HG03097 (cell line): ENCODE results near the gene NME1.
A peak's percentile ranks its signal among the peaks of the same experiment; 100 is the strongest.
"Not testable (repeated sequence)": the region's sequence is repeated elsewhere in the genome, so short reads cannot be mapped to it uniquely, and the experiment has no call there.

Source experiments
- ATAC-seq: cut with Tn5 transposase; IDR thresholded peaks from one replicate; pipeline ENCODE4 v1.9.1; 2021; ENCODE audit not compliant: unreplicated experiment, low FRiP score

NME1 gene

DNA sequence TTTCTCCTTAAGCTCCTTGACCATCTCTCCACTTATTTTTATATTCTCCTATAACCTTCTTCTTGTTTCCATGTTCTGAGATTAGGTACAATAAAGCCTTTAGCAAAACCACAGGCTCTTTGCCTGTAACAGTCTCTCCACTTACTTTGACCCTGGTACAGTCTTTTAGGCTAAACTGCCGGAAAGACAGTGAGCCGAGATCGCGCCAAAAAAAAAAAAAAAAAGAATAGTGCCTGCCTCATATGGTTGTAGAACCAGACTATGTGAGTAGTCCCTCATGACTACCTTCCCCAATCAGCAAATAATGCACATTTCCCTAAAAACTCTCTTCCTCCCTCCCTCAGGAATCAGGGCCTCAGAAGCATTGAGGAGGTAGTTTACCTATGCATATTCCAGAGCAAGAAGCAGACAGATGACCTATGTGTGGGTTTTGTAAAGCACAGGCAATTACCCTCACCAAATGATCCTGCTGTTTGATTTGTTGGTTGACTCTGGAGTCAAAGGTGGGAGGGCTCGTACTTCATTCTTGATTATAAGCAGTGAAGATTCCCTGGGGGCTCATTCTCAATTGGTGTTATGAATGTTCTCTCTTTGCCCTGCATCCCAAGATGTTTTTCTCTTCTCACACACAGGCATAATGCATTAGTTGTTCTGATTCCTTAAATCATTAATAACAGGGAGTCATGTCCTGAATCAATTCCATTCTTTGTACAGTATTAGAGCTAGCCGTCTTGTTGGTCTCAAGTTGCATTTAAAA lies 8.9 kb upstream of the NME1 start:
- no peak for ATAC-seq

DNA sequence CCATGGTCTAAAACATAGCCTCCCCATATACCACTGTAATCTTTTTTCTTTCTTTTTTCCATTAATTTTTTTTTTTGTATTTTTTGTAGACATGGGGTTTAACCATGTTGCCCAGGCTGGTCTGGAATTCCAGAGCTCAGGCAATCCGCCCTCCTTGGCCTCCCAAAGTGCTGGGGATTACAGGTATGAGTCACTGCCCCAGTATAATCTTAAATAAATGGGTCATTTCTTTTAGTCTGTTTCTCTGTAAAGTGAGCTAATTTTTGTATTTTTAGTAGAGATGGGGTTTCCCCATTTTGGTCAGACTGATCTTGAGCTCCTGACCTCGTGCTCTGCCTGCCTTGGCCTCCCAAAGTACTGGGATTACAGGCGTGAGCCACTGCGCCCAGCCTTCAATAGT lies 5.7 kb upstream of the NME1 start:
- no peak for ATAC-seq

DNA sequence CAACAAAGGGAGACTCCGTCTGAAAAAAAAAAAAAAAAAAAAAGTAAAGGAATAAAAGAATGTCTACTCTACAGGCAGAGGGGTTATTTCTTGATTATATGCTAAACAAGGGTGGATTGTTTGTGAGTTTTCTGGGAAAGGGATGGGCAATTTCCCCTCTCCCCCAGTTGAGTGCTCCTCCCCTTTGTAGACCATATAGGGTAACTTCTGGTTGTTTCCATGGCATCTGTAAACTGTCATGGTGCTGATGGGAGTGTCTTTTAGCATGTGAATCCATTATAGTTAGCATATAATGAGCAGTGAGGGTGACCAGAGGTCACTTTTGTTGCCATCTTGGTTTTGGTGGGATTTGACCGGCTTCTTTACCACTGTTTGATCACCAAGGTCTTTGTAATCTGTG lies 4.2 kb upstream of the NME1 start:
- no peak for ATAC-seq

DNA sequence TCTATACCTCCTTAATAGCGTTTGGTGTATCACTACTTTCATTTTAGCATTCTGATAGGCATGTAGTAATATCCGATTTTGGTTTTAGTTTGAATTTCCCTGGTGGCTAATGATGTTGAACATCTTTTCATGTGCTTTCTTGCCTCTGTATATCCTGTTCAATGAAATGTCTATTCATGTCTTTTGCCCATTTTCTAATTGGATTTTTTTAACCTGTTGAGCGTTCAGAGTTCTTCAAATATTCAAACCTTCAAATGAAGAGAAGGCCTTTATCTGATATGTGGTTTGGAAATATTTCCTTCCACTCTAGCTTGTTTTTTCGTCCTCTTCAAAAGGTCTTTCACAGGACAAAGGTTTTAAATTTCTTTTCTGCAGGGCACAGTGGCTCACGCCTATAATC lies 2.4 kb upstream of the NME1 start:
- no peak for ATAC-seq

DNA sequence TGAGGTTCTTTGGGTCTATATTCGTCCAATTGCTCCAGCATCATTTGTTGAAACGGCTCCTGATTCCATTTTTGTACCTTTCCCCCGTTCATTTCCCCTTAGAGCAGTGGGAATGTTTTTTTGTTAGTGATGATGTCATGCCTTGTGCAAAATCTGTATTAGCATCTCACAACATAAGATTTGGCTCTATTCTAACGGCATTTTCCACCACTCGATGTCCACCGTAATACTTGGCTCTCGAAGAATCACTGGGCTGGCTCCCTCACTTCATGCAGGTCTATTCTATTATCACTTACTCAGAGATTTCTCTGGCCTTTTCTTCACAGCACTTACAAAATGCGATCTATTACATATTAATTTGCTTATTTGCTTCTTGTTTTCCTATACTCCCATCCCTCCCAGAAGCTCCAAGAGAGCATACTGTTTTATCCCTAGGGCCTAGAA lies 571 bp upstream of the NME1 start:
- ATAC-seq: no peak

DNA sequence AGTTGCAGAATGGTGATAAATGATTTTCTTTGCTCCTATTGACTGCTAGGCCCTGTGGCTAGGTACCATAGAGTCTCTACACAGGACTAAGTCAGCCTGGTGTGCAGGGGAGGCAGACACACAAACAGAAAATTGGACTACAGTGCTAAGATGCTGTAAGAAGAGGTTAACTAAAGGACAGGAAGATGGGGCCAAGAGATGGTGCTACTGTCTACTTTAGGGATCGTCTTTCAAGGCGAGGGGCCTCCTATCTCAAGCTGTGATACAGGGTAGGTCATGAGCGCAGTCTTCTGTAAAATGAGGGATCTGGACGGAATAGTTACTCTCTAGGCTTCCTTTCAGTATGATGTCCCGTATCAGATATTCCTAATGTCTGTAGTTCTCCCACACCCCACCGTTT lies 817 bp downstream of the NME1 start:
- no peak for ATAC-seq

DNA sequence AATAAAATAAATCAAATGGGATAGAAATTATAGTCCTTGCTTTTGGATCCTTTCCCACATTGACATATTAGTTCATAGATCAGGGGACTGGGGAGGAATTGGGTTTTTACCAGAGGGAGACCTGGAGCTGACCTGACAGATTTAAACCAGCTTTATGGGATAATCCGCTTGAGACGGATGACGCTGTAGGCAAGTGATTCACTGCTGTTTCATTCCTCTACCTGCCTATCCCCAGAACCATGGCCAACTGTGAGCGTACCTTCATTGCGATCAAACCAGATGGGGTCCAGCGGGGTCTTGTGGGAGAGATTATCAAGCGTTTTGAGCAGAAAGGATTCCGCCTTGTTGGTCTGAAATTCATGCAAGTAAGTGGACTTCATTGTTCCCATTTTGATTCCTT lies 2.1 kb downstream of the NME1 start:
- ATAC-seq: no peak

DNA sequence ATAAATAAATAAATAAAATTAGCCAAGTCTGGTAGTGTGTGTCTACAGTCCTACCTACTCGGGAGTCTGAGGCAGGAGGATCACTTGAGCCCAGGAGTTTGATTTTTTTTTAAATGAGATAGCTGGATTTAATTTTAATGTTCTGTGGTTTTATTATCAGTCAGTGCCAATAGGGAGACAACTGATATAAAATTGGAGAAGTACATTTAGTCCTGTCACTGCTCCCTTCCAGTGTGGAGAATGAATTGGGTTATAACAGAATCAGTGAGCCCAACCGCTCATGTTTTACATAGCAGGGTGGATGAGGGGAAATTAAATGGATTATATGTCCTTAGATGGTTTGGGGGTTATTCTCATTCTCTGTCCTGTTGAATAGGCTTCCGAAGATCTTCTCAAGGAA lies 6.2 kb downstream of the NME1 start:
- ATAC-seq: no peak

DNA sequence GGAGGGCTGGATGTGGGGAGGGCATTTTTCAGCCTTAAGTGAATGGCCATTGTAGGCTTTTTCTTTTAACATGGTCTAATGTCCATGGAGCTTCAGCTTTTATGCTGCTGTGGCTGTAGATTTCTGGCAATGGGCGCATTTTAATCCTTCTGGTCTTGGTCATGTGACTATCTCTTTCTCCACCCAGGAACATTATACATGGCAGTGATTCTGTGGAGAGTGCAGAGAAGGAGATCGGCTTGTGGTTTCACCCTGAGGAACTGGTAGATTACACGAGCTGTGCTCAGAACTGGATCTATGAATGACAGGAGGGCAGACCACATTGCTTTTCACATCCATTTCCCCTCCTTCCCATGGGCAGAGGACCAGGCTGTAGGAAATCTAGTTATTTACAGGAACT lies 8.2 kb downstream of the NME1 start:
- no peak for ATAC-seq

DNA sequence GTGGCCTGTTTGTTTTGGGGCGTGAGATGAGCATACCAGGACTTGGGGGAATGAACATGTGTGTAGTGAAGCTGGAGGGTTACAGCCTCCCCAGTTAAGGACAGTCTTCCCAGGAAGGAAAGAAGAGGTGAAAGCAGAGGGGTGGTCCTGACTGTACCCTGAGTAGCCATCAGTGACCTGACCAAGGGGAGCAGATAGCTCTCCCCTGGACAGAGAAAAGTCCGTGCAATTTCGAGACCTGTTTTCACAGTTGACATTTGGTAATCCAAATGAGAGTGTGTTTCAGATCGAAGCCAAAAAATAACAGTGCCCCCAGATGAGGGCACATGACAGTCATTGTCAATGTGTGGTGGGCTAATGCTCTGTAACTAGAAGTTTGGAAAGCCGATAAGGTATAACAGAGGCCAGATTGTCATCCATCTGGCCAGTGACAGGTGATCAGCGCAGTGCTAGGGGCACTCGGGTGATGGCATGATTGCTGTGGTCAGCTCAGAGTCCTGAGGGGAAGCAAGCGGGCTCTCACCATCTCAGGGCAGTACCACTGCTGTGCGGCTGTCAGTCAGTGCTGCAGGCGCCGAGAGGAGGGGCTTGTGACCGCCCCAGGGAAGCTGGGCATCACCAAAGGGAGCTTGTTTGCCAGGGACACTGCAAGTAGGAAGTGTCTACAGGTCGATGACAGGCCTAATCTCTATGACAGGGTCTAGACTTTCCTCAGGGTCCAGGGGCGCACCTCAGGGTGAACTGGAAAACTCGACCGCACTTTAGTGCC lies 11.7 kb downstream of the NME1 start:
- no peak for ATAC-seq

DNA sequence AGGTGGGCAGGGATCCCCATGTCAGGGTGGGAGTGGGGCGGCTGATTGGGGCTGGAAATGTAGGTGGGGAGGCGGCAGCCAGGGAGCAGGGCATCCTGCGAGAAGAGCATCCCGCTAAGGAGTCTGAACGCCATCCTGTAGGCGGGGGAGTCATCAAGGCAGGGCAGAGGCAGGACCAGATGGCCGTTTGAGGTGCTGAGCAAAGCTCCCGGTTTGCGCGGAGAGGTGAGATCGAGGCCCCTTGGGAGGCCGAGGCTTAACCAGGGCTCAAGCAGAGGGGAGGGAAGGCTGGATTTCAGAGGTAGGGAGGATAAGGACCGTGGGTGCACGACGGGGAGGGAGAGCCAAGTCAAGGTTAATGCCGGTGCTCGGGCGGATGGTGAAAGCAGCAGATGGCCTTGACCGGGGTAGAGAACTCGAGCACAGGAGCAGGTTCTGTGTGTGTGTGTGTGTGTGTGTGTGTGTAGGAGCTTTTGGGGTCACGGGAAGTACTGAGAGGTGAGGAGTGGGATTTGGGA lies 12.4 kb downstream of the NME1 start:
- ATAC-seq: peak; percentile 12

DNA sequence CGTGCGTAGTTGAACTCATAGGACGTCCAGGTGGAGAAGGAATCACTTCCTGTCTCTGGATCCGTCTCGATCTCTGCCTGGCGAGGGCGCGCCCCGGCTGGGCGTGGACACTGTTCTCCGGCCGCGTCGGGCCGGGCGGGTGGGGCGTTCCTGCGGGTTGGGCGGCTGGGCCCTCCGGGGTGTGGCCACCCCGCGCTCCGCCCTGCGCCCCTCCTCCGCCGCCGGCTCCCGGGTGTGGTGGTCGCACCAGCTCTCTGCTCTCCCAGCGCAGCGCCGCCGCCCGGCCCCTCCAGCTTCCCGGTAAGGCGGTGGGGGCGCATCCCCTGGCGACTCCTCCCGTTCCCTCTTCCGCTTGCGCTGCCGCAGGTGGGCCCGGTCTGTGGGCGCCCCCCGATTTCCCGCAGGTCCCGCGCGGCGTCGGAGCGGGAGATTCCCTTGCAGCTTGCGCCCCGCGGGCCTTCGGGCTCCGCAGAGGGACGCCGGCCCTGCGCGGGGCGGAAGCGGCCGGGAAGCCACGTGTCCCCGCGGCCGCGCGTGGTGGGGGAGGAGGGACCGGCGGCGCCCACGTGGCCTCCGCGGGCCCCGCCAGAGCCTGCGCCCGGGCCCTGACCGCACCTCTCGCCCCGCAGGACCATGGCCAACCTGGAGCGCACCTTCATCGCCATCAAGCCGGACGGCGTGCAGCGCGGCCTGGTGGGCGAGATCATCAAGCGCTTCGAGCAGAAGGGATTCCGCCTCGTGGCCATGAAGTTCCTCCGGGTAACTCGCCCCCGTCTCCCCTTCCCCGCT lies 13.0 kb downstream of the NME1 start, which contains the start of gene NME2:
Gene NME2 (plus strand): TSS at position 214 of the 789 bp plus-strand sequence. CDS start 420 bp downstream, at position 634.
- ATAC-seq: peak; percentile 68

DNA sequence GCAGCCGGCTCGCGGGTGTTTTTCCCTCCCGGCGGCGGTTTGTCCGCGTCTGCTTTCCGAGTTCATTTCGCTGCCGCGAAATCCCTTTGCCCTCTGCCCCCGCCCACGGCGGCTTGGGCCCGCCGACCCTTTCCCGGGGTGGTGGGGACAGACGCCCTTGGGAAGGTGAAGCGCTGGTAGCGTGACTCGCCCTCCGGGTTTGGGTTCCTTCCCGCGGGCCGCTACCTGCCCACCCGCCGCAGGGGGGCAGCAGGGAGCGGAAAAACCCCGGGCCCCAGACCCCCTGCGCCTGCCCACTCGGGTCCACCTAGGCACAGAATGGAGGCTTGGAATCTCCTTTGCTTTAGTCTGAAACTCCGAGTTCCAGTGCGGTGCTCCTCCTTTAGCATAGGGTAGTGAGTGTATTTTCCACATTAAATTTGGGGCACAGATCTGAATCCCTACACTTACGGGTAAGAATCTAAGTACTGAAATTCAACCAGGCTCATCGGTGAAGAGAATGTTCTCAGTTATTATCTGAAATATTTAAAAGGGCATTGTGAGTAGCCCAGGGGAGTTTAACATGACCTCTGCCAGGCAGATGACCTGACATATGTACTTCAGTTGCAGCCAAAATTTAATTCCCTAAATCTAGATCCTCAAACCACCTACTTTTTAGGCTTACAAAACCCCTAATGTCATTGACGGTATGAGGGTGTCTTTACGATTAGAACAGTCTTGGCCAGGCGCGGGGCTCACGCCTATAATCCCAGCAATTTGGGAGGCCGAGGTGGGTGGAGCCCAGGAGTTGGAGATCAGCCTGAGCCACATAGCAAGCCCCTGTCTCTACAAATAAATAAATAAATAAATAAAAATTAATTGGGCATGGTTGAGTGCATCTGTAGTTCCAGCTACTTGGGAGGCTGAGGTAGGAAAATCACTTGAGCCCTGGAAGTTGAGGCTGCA lies 13.9 kb downstream of the NME1 start:
- peak; percentile 31 for ATAC-seq

DNA sequence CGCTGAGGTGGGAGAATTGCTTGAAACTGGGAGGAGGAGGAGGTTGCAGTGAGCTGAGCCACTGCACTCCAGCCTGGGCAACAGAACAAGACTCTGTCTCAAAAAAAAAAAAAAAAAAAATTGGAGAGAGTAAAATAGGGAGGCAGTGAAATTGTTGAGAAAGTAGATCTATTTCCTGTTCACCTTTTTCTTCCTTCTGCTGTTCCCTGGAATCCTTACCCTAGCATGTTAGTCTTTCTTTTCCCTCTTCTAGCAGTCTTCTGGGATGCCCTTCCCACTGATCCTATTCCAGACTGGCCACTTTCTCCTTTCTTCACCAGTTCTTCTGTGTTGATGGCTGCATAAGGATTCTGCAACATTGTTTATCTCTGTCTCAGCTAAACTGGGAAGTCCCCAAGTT lies 16.0 kb downstream of the NME1 start:
- no peak for ATAC-seq

DNA sequence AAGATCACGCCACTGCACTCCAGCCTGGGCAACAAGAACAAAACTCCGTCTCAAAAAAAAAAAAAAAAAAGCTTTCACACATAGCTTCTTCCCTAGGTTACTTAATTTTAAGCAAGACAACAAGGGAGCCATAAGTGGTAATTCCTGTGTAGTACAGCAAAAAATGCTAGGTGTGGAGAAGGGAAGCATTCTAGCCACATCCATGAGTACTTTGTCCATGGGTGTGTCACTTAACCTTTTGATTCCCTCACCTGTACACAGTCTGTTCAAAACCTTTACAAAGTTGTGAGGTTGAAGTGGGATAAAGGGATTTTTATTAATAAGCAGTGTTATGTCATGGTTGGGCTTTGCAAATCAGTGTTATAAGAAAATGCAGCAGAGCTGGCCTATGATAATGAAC lies 17.4 kb downstream of the NME1 start:
- ATAC-seq: no peak

DNA sequence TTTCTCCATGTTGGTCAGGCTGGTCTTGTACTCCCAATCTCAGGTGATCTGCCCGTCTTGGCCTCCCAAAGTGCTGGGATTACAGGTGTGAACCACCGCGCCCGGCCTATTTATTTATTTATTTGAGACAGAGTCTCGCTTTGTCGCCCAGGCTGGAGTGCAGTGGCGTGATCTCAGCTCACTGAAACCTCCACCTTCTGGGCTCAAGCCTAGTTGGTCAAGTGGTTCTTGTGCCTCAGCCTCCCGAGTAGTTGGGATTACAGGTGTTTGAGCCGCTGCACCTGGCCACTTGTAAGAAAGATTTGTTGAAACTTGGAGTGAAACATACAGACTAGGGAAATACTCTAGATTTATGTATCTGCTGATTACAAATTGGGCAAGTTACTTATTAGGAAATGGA lies 18.7 kb downstream of the NME1 start:
- not testable (repeated sequence) for ATAC-seq

DNA sequence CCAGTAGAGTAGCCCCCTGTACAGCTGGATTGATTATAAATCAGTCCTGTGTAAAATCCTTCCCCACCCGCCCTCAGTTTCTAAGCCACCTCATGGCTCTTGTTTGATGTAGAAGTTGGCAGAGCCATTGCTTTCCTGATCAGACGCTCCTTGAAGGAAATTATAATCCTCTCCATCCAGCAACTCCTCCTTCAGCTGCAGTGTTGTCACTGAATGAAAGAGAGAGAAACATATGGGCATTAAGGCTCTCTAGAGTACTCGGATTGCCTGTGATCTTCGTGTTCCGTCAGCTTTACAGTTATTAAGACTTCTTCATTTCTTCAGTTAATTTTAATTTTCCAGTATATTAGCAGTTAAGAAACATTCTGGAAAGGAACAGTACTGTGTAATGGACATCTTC lies 27.1 kb downstream of the NME1 start:
- ATAC-seq: no peak

DNA sequence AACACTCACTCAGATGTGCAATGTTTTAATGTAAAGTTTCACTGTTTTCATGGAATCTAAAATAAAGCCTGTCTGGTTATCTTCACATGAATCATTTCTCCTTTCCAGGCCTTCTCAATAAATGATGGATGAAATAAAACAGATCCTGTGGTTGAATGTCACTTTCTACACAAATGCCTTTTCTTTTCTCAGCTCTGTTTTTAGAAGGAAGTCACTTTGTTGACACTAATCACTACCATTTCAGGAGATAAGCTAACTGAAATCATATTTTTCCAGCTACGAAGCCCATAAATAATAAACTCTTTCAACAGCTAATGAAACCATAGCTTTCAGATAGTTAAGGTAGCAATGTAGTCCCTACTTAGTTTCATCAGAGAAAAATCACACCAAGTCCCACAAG lies 30.8 kb downstream of the NME1 start:
- no peak for ATAC-seq

DNA sequence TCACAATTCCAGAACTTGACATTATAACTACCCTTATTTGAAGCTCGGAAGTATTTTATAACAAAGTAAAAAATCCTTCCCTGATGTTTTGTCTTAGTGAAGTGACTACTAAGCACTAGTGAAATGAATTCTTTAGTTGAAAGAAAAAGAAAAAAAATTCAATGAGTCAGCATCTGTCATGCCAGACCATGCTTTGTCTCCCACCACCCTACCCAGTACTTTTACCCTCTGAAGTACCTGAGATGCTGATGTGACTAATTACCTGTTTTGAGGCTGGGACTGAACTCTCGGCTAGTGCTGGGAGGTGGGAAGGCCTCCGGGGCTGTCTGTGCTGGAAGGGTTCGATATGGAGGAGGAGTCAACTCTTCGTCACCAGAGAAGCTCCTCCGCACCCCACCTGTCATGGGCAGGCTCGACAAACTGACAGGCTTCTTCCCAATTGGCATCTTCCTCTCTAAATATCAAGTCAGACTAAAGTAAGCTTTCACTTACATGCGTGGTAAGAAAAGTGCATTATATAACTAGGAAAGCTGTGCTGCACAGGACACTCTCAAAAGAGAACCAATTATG lies 32.5 kb downstream of the NME1 start:
- no peak for ATAC-seq
